GM12875 (cell line): ENCODE measurements around the gene PNP.

Experiments used
- H3K4me3 ChIP-seq: one replicate; pipeline ENCODE4 v1.5.1; 2011; ENCODE audit warnings: low read depth, low read length, control low read depth
- CTCF ChIP-seq: IDR thresholded peaks from 2 replicates; pipeline ENCODE4 v1.5.1; 2011; ENCODE audit warnings: low read depth, mild to moderate bottlenecking, control low read depth, inconsistent platforms, low read length, moderate library complexity, borderline replicate concordance; ENCODE audit not compliant: insufficient read depth

Gene PNP

GRCh38 chr14:20469242-20469889 is at the start of gene PNP:
Gene PNP, plus strand, starts transcription at chr14:20469406. Its CDS starts 119 bp downstream, at chr14:20469525.
- no peak for TF ChIP-seq CTCF
- peak within 1 kb of the TSS; percentile 77 for H3K4me3 ChIP-seq

- no peak overlapping the region for H3K4me3 ChIP-seq
- no peak for TF ChIP-seq CTCF
Measured at GRCh38 chr14:20419419-20419818, 49.8 kb upstream of the PNP start.

GRCh38 chr14:20421267-20421666 is 47.9 kb upstream of the PNP start:
- no peak overlapping the region for H3K4me3 ChIP-seq
- TF ChIP-seq CTCF, result no peak

- no peak overlapping the region for H3K4me3 ChIP-seq
- TF ChIP-seq CTCF, result no peak
Measured at GRCh38 chr14:20422886-20423285, 46.3 kb upstream of the PNP start.

DNA sequence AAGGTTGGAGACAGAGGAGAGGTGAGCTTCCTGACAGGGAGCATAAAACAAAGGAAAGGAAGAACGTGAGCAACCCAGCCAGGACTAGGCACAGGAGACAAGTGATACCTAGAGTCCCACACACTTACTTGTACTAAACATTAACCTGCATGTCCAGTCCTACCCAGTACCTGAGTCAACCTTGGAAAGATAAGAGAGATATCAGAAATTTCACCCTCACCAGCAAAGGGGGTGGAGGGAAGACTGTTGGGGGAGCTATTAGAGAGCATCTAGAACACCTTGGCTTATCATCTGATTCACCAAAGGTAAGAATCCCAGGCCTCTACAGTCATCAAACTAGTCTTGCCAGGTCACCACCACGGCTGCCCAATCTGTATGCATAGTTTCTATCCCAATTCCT is 44.4 kb upstream of the PNP start:
- no peak for TF ChIP-seq CTCF
- no peak overlapping the region for H3K4me3 ChIP-seq

DNA sequence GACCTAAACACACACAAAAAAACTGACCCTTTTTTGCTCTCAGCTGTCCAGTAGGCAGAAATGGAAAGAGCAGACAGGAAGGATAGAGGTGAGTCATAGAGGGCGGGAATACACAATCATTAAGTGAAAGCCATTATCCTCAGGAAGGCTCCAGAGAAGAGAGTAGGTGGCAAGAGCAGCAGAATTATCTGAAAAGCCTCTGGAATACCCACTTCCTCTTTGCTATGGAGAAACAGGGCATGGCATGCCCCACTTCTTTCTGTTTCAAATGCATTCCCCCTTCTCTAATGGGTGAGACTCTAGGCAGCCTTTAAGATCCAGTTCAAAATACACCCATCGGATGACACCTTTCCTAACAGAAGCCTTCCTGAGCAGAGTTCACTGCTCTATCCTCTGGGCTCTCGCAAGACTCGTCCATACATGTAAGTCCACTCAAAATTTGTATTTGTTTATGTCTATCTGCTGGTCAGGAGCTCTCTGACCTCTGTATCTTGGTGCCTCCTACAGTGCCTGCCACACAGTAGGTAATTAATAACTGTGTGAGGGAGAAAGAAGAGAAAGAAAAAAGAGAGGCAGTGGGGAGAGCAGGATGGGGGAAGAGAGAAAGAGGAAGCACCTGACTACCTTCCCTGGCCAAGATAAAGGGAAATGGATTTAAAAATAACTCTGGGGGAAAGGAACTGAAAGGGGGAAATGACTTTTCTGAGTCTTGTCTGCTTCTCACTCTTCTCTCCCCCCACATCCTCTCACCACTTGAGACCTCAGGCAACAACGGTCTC is 41.8 kb upstream of the PNP start:
- TF ChIP-seq CTCF, result no peak
- H3K4me3 ChIP-seq, result peak overlapping the region; percentile 30

DNA sequence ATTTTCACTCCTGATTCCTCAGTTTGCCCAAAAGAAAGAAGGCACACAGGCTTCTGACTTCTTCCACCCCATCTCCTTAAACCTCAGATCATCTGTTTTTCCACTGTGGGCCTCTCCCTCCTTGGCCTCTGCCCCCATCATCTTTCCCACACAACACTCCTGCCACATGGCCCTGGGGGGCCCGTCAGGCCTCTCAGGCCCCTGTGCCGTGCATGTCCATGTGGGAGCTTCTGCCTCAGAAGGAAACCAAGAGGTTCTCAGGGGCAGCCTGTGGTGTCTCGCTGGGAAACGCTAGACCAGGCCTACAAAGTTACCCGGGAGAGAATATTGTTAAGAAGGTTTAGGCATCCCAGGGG is 41.2 kb upstream of the PNP start:
- H3K4me3 ChIP-seq, result peak overlapping the region; percentile 28
- no peak for TF ChIP-seq CTCF
